AG08395 (cell line): ENCODE measurements around the gene SRRM2.

Source experiments
- DNase-seq: peaks from one replicate; pipeline ENCODE4 v3.0.0; 2012; ENCODE audit warnings: mixed read lengths, low spot score

The SRRM2 gene

GRCh38 chr16:2777231-2777902 is 24.9 kb downstream of the SRRM2 start, which contains the start of gene ELOB:
ELOB (minus strand) TSS chr16:2777280; CDS start chr16:2777239, 41 bp downstream.
- peak; percentile 97 for DNase-seq

- DNase-seq = no peak
Observed at GRCh38 chr16:2777903-2778629, 25.6 kb downstream of the SRRM2 start.

- no peak for DNase-seq
Observed at GRCh38 chr16:2778630-2778958, 26.2 kb downstream of the SRRM2 start.

- no peak for DNase-seq
Observed at GRCh38 chr16:2779151-2779920, 26.9 kb downstream of the SRRM2 start.

GRCh38 chr16:2779978-2780898 is 27.8 kb downstream of the SRRM2 start:
- no peak for DNase-seq

GRCh38 chr16:2782583-2783351 is 30.3 kb downstream of the SRRM2 start:
- no peak for DNase-seq

GRCh38 chr16:2783581-2784357 is 31.3 kb downstream of the SRRM2 start:
- no peak for DNase-seq

- no peak for DNase-seq
Observed at GRCh38 chr16:2784358-2785100, 32.1 kb downstream of the SRRM2 start.

GRCh38 chr16:2785101-2785991 is 32.9 kb downstream of the SRRM2 start:
- DNase-seq = no peak

GRCh38 chr16:2786061-2786825 is 33.8 kb downstream of the SRRM2 start:
- no peak for DNase-seq

- no peak for DNase-seq
Observed at GRCh38 chr16:2786826-2787151, 34.4 kb downstream of the SRRM2 start.

GRCh38 chr16:2787406-2787805 is 35.0 kb downstream of the SRRM2 start, which contains the start of gene PRSS33:
PRSS33 (minus strand) TSS chr16:2787560; CDS start chr16:2786547, 1,013 bp downstream.
- DNase-seq = no peak

GRCh38 chr16:2787961-2788360 is 35.5 kb downstream of the SRRM2 start:
- no peak for DNase-seq

GRCh38 chr16:2790631-2791030 is 38.2 kb downstream of the SRRM2 start:
- no peak for DNase-seq

- DNase-seq = no peak
Observed at GRCh38 chr16:2791174-2791573, 38.7 kb downstream of the SRRM2 start.

- no peak for DNase-seq
Observed at GRCh38 chr16:2792940-2793339, 40.5 kb downstream of the SRRM2 start.

- no peak for DNase-seq
Observed at GRCh38 chr16:2795395-2796143, 43.1 kb downstream of the SRRM2 start.
